Measurements from ENCODE around the gene WDR44.
"Not testable (repeated sequence)": the region's sequence is repeated elsewhere in the genome, so short reads cannot be mapped to it uniquely, and the experiment has no call there.

Gene WDR44

DNA sequence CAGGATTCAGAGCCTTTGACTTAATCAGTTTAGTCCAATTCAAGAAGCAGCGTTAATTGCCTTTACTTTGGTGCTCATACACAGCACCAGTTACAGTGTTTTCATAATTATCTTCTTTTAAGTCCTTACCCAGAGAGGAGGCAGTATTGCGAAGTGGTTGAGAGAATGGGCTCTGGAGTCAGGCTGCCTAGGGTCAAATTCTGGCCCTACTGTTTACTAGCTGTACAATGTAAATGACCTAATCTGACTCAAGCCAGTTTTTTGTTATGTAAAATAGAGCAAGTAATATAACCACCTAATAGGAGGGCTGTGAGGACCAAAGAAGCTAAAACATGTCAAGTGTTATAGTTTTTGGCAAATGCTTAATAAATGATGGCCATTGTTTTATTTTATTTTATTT is 27.6 kb downstream of the WDR44 start:
- TF ChIP-seq JUND (IDR thresholded peaks at IDR 0.05; ENCODE audit: low read depth): no peak
- in situ Hi-C loops (cut with HindIII; ENCODE audit: low pct_unique_long_range_greater_than_20kb, low sequenced_read_pairs): no loop called here
- peak in 1 of 2 experiments; percentile 1 for DNase-seq (ENCODE audit: low read depth in 1 of 2, low spot score in 1 of 2)

DNA sequence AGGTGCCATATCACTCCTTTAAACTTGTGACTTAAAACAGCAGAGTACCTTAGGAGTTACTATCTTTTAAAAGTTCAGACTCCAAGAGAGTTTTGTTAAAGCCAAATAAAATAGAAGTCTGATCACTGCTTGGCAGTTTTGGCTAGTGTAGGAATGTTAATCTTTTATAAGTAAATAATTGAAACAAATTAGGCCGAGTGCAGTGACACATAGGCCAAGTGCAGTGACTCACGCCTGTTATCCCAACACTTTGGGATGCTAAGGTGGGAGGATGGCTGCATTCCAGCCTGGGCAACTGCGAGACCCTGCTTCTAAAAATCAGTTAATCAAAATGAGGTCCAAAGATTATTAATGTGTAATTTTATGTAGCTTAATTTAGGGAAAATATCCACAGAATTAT is 37.2 kb downstream of the WDR44 start:
- in situ Hi-C loops (cut with HindIII; ENCODE audit: low pct_unique_long_range_greater_than_20kb, low sequenced_read_pairs): no loop called here
- no peak for TF ChIP-seq JUND (IDR thresholded peaks at IDR 0.05; ENCODE audit: low read depth)
- DNase-seq (ENCODE audit: low read depth in 1 of 2, low spot score in 1 of 2): no peak

DNA sequence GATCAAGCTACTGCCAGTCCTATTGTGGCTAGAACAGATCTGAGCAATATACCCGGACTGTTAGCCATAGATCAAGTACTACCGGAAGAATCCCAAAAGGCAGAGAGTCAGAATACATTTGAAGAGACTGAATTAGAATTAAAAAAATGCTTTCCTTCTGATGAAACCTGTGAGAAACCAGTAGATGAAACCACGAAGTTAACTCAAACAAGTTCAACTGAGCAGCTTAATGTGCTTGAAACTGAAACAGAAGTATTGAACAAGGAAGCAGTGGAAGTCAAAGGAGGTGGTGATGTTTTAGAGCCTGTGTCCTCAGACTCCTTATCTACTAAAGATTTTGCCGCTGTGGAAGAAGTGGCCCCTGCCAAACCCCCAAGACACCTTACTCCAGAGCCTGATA is 46.8 kb downstream of the WDR44 start:
- no peak for TF ChIP-seq JUND (IDR thresholded peaks at IDR 0.05; ENCODE audit: low read depth)
- in situ Hi-C loops (cut with HindIII; ENCODE audit: low pct_unique_long_range_greater_than_20kb, low sequenced_read_pairs): no loop called here
- DNase-seq (ENCODE audit: low read depth in 1 of 2, low spot score in 1 of 2): no peak

DNA sequence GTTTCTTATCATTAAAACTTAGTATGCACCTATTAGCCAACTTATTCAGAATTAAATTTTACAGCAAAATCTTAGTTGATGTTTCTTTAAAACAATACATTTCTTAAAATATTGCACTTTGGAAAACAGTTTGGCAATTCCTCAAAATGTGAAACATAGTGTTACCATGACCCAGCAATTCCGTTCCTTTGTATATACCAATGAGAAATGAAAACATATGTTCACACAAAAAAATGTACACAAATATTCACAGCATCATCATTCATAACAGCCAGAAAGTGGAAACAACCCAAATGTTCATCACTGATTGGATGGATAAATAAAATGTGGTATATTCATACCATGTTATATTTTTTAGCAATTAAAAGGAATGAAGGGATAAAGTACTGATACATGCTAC is 50.2 kb downstream of the WDR44 start:
- no peak for TF ChIP-seq JUND (IDR thresholded peaks at IDR 0.05; ENCODE audit: low read depth)

DNA sequence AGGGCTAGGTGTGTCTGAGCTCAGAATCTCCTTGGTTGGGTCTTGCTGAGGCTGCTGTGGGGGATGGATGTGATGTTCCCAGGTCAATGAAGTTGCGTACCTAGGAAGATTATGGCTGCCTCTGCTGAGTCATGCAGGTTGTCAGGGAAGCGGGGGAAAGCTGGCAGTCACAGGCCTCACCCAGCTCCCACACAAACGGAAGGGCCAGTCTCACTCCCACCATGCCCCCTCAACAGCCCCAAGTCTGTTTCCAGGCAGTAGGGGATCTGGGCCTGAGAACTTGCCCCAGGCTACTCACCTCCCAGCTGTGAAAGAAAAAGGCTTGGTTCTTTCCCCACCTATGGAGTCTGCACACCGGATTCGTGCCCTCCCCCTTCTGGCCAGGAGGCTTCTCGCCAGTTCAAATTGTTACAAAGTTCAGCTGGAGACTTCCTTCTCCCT is 72.9 kb downstream of the WDR44 start:
- DNase-seq (ENCODE audit: low read depth in 1 of 2, low spot score in 1 of 2): no peak
- no peak for TF ChIP-seq JUND (IDR thresholded peaks at IDR 0.05; ENCODE audit: low read depth)
- in situ Hi-C loops (cut with HindIII; ENCODE audit: low pct_unique_long_range_greater_than_20kb, low sequenced_read_pairs): no loop called here

More for the DNA sequence above, 50.2 kb downstream of the WDR44 start:
- DNase-seq (ENCODE audit: low read depth in 1 of 2, low spot score in 1 of 2): no peak
- in situ Hi-C loops (cut with HindIII; ENCODE audit: low pct_unique_long_range_greater_than_20kb, low sequenced_read_pairs): no loop called here

DNA sequence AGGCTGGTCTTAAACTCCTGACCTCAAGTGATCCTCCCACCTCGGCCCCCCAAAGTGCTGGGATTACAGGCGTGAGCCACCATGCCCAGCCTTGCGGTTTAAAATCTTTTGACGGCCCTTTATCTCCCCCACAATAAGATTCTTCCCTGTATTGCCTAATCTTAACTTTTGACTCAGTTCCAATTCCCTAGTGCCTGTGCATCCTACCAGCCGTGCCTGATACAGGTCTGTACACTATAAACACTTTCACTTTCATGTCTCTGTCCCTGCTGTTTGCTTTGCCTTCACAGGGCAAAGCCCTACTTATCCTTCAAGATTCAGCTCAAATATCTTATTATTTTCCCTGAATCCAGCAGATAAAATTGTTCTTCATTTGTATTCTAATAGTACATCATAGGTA is 74.6 kb downstream of the WDR44 start:
- in situ Hi-C loops (cut with HindIII; ENCODE audit: low pct_unique_long_range_greater_than_20kb, low sequenced_read_pairs): no loop called here
- no peak for TF ChIP-seq JUND (IDR thresholded peaks at IDR 0.05; ENCODE audit: low read depth)
- DNase-seq (ENCODE audit: low read depth in 1 of 2, low spot score in 1 of 2): no peak

DNA sequence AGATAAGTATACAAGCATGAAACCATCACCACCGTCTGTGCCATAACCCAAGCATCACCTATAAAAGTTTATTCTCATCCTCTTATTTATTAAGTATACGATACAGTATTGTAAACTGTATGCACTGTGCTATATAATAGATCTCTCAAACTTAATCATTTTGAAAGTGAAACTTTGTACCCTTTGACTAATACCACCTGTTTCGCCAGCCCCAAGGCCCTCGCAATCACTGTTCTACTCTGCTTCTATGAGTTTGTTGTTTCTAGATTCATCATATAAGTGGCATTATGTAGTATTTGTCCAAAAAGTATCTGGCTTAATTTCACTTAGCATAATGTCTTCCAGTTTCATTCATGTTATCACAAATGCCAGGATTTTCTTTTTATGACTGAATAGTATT is 77.7 kb downstream of the WDR44 start:
- in situ Hi-C loops (cut with HindIII; ENCODE audit: low pct_unique_long_range_greater_than_20kb, low sequenced_read_pairs): no loop called here
- TF ChIP-seq JUND (IDR thresholded peaks at IDR 0.05; ENCODE audit: low read depth): no peak
- no peak for DNase-seq (ENCODE audit: low read depth in 1 of 2, low spot score in 1 of 2)

DNA sequence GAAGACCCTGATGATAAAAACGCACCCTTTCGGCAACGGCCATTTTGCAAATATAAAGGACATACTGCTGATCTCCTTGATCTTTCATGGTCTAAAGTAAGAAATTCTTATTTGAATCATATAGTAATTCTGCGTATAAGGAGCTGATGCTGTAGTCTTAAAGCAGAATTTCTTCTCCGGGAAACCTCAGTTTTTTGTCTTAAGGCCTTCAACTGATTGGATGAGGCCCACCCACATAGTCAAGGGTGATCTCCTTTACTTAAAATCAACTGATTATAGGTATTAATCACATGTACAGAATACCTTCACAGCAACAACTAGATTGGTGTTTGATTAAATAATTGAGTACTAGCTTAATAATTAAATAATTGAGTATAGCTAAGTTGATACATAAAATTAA is 86.9 kb downstream of the WDR44 start:
- in situ Hi-C loops (cut with HindIII; ENCODE audit: low pct_unique_long_range_greater_than_20kb, low sequenced_read_pairs): no loop called here
- TF ChIP-seq JUND (IDR thresholded peaks at IDR 0.05; ENCODE audit: low read depth): no peak
- DNase-seq (ENCODE audit: low read depth in 1 of 2, low spot score in 1 of 2): no peak

DNA sequence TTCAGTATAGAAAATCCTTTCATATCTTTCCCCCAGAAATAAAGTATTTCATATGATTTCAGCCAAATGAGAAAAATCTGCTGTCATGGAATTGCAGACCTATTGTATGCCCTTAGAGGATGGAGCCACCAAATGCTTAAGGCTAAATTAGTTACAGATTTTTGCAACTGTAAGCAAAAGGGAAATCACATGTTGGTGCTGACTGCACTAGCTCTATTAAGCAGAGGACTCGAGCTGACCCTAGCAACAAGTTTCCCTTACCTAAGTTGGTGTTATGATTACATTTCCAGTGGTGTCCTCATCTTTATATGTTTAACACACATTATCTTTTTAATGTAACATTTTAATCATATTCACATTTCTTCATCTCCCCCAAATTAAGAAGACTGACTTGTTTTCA is 91.4 kb downstream of the WDR44 start:
- in situ Hi-C loops (cut with HindIII; ENCODE audit: low pct_unique_long_range_greater_than_20kb, low sequenced_read_pairs): no loop called here
- no peak for TF ChIP-seq JUND (IDR thresholded peaks at IDR 0.05; ENCODE audit: low read depth)
- no peak for DNase-seq (ENCODE audit: low read depth in 1 of 2, low spot score in 1 of 2)

DNA sequence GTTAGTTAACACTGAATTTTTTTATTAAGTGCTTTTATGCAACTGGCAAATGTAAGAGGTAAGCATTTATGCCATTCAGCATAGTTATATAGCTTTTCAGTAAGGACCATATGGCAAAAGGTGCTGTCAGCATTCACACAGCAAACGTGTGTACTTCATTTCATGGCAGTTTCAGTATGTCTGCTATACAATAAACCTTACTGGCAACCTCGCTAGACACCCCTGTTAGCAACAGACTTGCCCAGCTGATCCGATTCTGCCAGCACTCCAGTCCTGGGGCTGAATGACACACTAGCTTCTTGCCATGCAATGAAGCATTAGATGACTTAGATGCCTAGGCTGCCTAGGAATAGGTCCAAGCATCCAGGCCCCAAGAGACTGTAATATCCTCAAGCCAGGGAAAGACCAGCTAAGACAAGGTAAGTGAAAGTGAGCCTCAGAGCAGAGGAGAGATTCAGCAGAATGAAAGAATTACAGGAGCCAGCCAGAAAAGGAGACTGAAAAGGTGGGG is 102.4 kb downstream of the WDR44 start:
- in situ Hi-C loops (cut with HindIII; ENCODE audit: low pct_unique_long_range_greater_than_20kb, low sequenced_read_pairs): no loop called here
- DNase-seq (ENCODE audit: low read depth in 1 of 2, low spot score in 1 of 2): no peak
- TF ChIP-seq JUND (IDR thresholded peaks at IDR 0.05; ENCODE audit: low read depth): no peak

DNA sequence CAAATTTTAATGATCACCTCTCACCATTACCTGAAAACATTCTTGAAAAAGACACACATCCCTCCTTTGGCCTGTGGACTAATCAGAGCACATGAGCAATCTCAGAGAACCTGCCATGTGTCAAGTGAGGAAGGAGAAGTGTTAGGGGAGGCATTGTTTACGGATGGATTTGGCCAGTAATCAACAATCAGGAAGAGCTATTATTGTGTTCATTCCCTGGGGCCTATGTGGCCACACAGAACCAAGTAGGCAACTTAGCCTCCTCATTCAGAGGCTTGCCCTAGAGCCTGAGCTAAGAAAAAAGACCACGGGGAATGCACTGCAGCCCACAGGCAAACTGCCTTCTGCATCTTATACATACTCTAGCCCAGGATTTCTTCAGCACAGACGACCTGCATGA is 109.1 kb downstream of the WDR44 start:
- in situ Hi-C loops (cut with HindIII; ENCODE audit: low pct_unique_long_range_greater_than_20kb, low sequenced_read_pairs): no loop called here
- DNase-seq (ENCODE audit: low read depth in 1 of 2, low spot score in 1 of 2): peak in 1 of 2 experiments; percentile 1

DNA sequence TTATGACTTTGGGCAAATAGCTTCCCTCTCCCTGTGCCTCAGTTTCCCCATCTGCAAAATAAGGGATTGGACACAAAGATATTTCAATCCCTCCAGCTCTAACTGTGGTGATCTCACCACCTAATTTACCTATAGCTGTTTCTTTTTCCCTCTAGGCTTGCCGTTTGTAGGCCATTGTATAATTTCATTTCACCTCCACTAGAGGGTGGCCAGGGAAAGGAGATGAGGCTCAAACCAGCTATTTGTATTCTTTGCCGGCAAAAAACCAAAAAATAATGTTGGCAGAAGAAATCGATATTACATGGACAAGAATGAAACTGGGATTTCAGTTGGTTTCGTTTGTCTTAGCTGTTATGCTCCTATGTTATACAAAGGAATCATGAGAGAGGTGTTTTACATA is 113.6 kb downstream of the WDR44 start:
- in situ Hi-C loops (cut with HindIII; ENCODE audit: low pct_unique_long_range_greater_than_20kb, low sequenced_read_pairs): no loop called here
- peak; percentile 1 to 57 for DNase-seq (ENCODE audit: low read depth in 1 of 2, low spot score in 1 of 2)
- TF ChIP-seq JUND (IDR thresholded peaks at IDR 0.05; ENCODE audit: low read depth): no peak

More for the DNA sequence above, 109.1 kb downstream of the WDR44 start:
- no peak for TF ChIP-seq JUND (IDR thresholded peaks at IDR 0.05; ENCODE audit: low read depth)

DNA sequence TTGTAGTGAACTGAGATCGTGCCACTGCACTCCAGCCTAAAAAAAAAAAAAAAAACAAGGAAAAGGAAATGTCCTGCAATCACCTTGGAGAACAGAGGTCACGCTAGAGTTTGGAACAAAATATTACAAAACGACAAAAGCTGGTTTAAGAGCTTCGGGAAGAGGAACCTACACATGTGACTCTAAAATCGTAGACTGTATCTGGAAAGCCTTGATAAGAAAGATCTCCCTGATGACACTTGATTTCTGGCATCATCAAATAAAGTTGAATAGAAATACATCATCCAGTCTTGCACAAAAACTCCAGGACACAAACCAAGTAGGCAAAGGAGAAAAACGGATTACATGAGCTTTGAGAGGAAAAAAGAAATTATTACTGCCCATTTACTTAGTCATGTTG is 118.6 kb downstream of the WDR44 start:
- no peak for TF ChIP-seq JUND (IDR thresholded peaks at IDR 0.05; ENCODE audit: low read depth)
- no peak for DNase-seq (ENCODE audit: low read depth in 1 of 2, low spot score in 1 of 2)
- in situ Hi-C loops (cut with HindIII; ENCODE audit: low pct_unique_long_range_greater_than_20kb, low sequenced_read_pairs): no loop called here

DNA sequence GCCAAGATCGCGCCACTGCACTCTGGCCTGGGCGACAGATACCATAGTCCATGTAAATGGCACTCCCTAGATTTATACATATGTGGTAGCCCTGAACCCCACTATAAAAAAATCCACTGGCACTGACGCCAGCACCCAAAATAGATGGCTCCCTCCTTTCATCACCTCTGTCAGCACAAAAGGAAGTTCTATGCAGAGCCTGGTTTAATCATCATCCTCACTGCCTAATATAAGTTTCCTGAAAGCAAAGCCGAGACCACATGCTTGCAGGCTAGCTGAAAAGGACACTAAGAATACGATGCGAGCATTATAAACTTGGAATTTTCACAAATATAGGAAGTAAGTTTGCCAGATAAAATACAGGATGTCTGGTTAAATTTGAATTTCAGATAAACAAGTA is 122.2 kb downstream of the WDR44 start:
- DNase-seq (ENCODE audit: low read depth in 1 of 2, low spot score in 1 of 2): no peak
- in situ Hi-C loops (cut with HindIII; ENCODE audit: low pct_unique_long_range_greater_than_20kb, low sequenced_read_pairs): no loop called here
- TF ChIP-seq JUND (IDR thresholded peaks at IDR 0.05; ENCODE audit: low read depth): no peak

DNA sequence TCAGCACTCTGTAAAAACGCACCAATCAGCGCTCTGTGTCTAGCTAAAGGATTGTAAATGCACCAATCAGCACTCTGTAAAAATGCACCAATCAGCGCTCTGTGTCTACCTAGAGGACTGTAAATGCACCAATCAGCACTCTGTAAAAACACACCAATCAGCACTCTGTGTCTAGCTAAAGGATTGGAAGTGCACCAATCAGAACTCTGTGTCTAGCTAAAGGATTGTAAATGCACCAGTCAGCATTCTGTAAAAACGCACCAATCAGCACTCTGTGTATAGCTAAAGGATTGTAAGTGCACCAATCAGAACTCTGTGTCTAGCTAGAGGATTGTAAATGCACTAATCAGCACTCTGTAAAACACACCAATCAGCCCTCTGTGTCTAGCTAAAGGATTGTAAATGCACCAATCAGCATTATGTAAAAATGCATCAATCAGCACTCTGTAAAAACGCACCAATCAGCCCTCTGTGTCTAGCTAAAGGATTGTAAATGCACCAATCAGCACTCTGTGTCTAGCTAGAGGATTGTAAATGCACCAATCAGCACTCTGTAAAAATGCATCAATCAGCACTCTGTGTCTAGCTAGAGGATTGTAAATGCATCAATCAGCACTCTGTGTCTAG is 124.9 kb downstream of the WDR44 start:
- not testable (repeated sequence) for DNase-seq (ENCODE audit: low read depth in 1 of 2, low spot score in 1 of 2)

More for the DNA sequence above, 124.9 kb downstream of the WDR44 start:
- in situ Hi-C loops (cut with HindIII; ENCODE audit: low pct_unique_long_range_greater_than_20kb, low sequenced_read_pairs): not testable (repeated sequence)
